H1 (cell line): ENCODE measurements around the gene FBLN5. TPM values are rescaled to one million over a fixed set of nuclear protein-coding genes. Genes with fewer than 3 reads are reported as not detected.

Source experiments
- CTCF ChIA-PET: fragments of 300-600 bp; sonication (Branson Sonifier 250); formaldehyde crosslinking; loops from one replicate; lab custom pipeline; 2021; ENCODE audit not compliant: partially characterized antibody; lab: Charles Lee
- POLR2A ChIA-PET: fragments of 300-600 bp; sonication (Branson Sonifier 250); formaldehyde crosslinking; loops from one replicate; lab custom pipeline; 2021; ENCODE audit warnings: inconsistent platforms; ENCODE audit not compliant: partially characterized antibody; lab: Charles Lee
- DNase-seq, 2 experiments: peaks; one replicate each; pipeline versions ENCODE4 v3.0.0 to v3.0.0-alpha.2; 2010 to 2022; ENCODE audit warnings: low spot score in 2 of 2, low read depth in 1 of 2, mixed read lengths in 1 of 2
- FAIRE-seq: peaks from 2 replicates; lab custom pipeline; 2011; peaks lifted over from hg19 to GRCh38; lab: Jason Lieb, UNC
- H2AFZ ChIP-seq: 2 replicates; pipeline ENCODE4 v1.8.1; 2012; ENCODE audit warnings: low read length, inconsistent platforms
- H2AK5ac ChIP-seq: 2 replicates; pipeline ENCODE4 v1.6.1; 2013; ENCODE audit warnings: low read depth, low read length
- H2BK120ac ChIP-seq: replicated peaks from 2 replicates; pipeline ENCODE3; 2013; ENCODE audit warnings: low read depth, low read length, inconsistent platforms
- H2BK12ac ChIP-seq: 2 replicates; pipeline ENCODE4 v1.6.1; 2013; ENCODE audit warnings: low read depth, low read length
- H2BK15ac ChIP-seq: 2 replicates; pipeline ENCODE4 v1.6.1; 2013; ENCODE audit warnings: low read length
- H2BK20ac ChIP-seq: 2 replicates; pipeline ENCODE4 v1.6.1; 2013; ENCODE audit warnings: low read length
- H2BK5ac ChIP-seq: 2 replicates; pipeline ENCODE4 v1.6.1; 2013; ENCODE audit warnings: low read depth, low read length
- H3K14ac ChIP-seq: 2 replicates; pipeline ENCODE4 v1.6.1; 2013; ENCODE audit warnings: inconsistent platforms; ENCODE audit not compliant: insufficient read length
- H3K18ac ChIP-seq: 2 replicates; pipeline ENCODE4 v1.6.1; 2013; ENCODE audit warnings: low read length; ENCODE audit errors: extremely low read depth
- H3K23ac ChIP-seq: 2 replicates; pipeline ENCODE4 v1.6.1; 2013; ENCODE audit warnings: inconsistent platforms; ENCODE audit not compliant: insufficient read length
- H3K23me2 ChIP-seq: 2 replicates; pipeline ENCODE4 v1.6.1; 2013; ENCODE audit warnings: low read depth, low read length
- H3K27ac ChIP-seq: 2 replicates; pipeline ENCODE4 v1.6.1; 2011; ENCODE audit warnings: low read depth, low read length, inconsistent platforms
- H3K27me3 ChIP-seq, 4 experiments: replicated peaks in 1 of 4; 1 replicate in 1 of 4; 2 replicates in 3 of 4; pipeline versions ENCODE4 v1.6.1 to v1.8.1; 2011 to 2013; ENCODE audit warnings: low read length in 3 of 4, mild to moderate bottlenecking in 3 of 4, inconsistent platforms in 2 of 4, mixed read lengths in 2 of 4, moderate library complexity in 1 of 4; ENCODE audit not compliant: control insufficient read depth in 3 of 4, insufficient read depth in 3 of 4; ENCODE audit errors: extremely low read depth in 1 of 4
- H3K36me3 ChIP-seq, 4 experiments: 2 replicates each; pipeline versions ENCODE4 v1.6.1 to v1.8.1; 2011 to 2013; ENCODE audit warnings: mild to moderate bottlenecking in 4 of 4, low read length in 3 of 4, moderate library complexity in 2 of 4, control low read depth in 1 of 4, inconsistent platforms in 1 of 4; ENCODE audit not compliant: insufficient read depth in 4 of 4, control insufficient read depth in 2 of 4
- H3K4ac ChIP-seq: replicated peaks from 2 replicates; pipeline ENCODE3; 2013; ENCODE audit warnings: low read length, low read depth, mixed read lengths, inconsistent platforms; ENCODE audit not compliant: insufficient read length
- H3K4me1 ChIP-seq, 4 experiments: replicated peaks in 1 of 4; 1 replicate in 1 of 4; 2 replicates in 3 of 4; pipeline versions ENCODE4 v1.6.1 to v1.8.1; 2011 to 2013; ENCODE audit warnings: low read length in 3 of 4, inconsistent platforms in 2 of 4, mixed read lengths in 1 of 4; ENCODE audit not compliant: insufficient read depth in 4 of 4, control insufficient read depth in 3 of 4
- H3K4me2 ChIP-seq, 2 experiments: 2 replicates each; pipeline versions ENCODE4 v1.6.1 to v1.8.1; 2011 to 2013; ENCODE audit warnings: low read depth in 2 of 2, low read length in 2 of 2, control low read depth in 1 of 2, inconsistent platforms in 1 of 2, mild to moderate bottlenecking in 1 of 2; ENCODE audit not compliant: insufficient read depth in 1 of 2
- H3K4me3 ChIP-seq, 4 experiments: fragments of 200-600, 300-600 bp in 1 of 4; sonication (generic), shearing (Covaris generic), sonication (Bioruptor Twin) in 1 of 4; 2 replicates each; pipeline versions ENCODE4 v1.5.1 to v1.8.1; 2011 to 2016; ENCODE audit warnings: low read length in 4 of 4, low read depth in 3 of 4, control low read depth in 2 of 4, inconsistent platforms in 2 of 4, mild to moderate bottlenecking in 2 of 4, mixed read lengths in 1 of 4, moderate library complexity in 1 of 4; ENCODE audit not compliant: insufficient read depth in 2 of 4; ENCODE audit errors: extremely low read depth in 1 of 4
- H3K56ac ChIP-seq: replicated peaks from 2 replicates; pipeline ENCODE3; 2013; ENCODE audit warnings: low read depth, mild to moderate bottlenecking, mixed read lengths, low read length, inconsistent platforms; ENCODE audit not compliant: insufficient read length
- H3K79me1 ChIP-seq: 2 replicates; pipeline ENCODE4 v1.6.1; 2013; ENCODE audit warnings: low read depth, low read length, control low read depth
- H3K79me2 ChIP-seq, 2 experiments: 2 replicates each; pipeline versions ENCODE4 v1.6.1 to v1.8.1; 2012 to 2013; ENCODE audit warnings: low read length in 2 of 2, mild to moderate bottlenecking in 2 of 2, inconsistent platforms in 1 of 2; ENCODE audit not compliant: insufficient read depth in 2 of 2, control insufficient read depth in 1 of 2
- H3K9ac ChIP-seq, 4 experiments: replicated peaks in 1 of 4; 1 replicate in 1 of 4; 2 replicates in 3 of 4; pipeline versions ENCODE4 v1.6.1 to v1.8.1; 2011 to 2013; ENCODE audit warnings: low read depth in 3 of 4, low read length in 3 of 4, control low read depth in 2 of 4, mild to moderate bottlenecking in 2 of 4, moderate library complexity in 2 of 4, inconsistent platforms in 1 of 4; ENCODE audit errors: extremely low read depth in 1 of 4
- H3K9me3 ChIP-seq, 2 experiments: 2 replicates each; pipeline versions ENCODE4 v1.6.1 to v1.8.1; 2012 to 2013; ENCODE audit warnings: mild to moderate bottlenecking in 2 of 2, moderate library complexity in 2 of 2, control low read depth in 1 of 2, inconsistent platforms in 1 of 2, low read depth in 1 of 2, low read length in 1 of 2, mixed read lengths in 1 of 2; ENCODE audit not compliant: insufficient read depth in 2 of 2
- H4K20me1 ChIP-seq, 2 experiments: replicated peaks in 1 of 2; 2 replicates each; pipeline versions ENCODE3 to v1.8.1; 2011 to 2013; ENCODE audit warnings: inconsistent platforms in 2 of 2, low read length in 2 of 2, mild to moderate bottlenecking in 1 of 2; ENCODE audit not compliant: insufficient read depth in 2 of 2, control insufficient read depth in 1 of 2
- H4K5ac ChIP-seq: 2 replicates; pipeline ENCODE4 v1.6.1; 2013; ENCODE audit warnings: low read length, low read depth, mixed read lengths, inconsistent platforms; ENCODE audit not compliant: insufficient read length
- H4K8ac ChIP-seq: 2 replicates; pipeline ENCODE4 v1.8.0; 2013; ENCODE audit warnings: mild to moderate bottlenecking, moderate library complexity, low read length, inconsistent platforms; ENCODE audit not compliant: insufficient read depth; ENCODE audit errors: extremely low read depth
- H4K91ac ChIP-seq: replicated peaks from 2 replicates; pipeline ENCODE3; 2013; ENCODE audit warnings: low read length, mixed read lengths, inconsistent platforms; ENCODE audit not compliant: insufficient read length
- RAD21 ChIP-seq, 2 experiments: IDR thresholded peaks in 1 of 2; conservative IDR thresholded peaks in 1 of 2; 2 replicates each; pipeline ENCODE4 v1.6.1; 2011; ENCODE audit warnings: low read depth in 2 of 2, low read length in 2 of 2, improper control_type of control experiment in 1 of 2, inconsistent platforms in 1 of 2, mild to moderate bottlenecking in 1 of 2, moderate library complexity in 1 of 2
- WGBS, 2 experiments: shearing (Covaris generic) in 1 of 2; methylation state at CpG; one replicate each; pipeline versions ENCODE4 v1.1.6 to v1.1.7; 2013 to 2015; ENCODE audit warnings: low lambda C conversion rate in 2 of 2, mixed read lengths in 2 of 2, inconsistent platforms in 1 of 2, low coverage in 1 of 2, missing lambda C conversion rate in 1 of 2; ENCODE audit not compliant: insufficient replicate concordance in 2 of 2, insufficient coverage in 1 of 2, insufficient read length in 1 of 2; ENCODE audit errors: extremely low coverage in 1 of 2, missing lambda C conversion rate in 1 of 2; 5-methylcytosine and 5-hydroxymethylcytosine counted together
- polyA plus RNA-seq, 7 experiments: library from polyadenylated mRNA; depleted of rRNA in 3 of 7; stranded (reverse) in 5 of 7; unstranded in 2 of 7; fragments of >200 nt in 5 of 7; fragments of 200-250 nt in 2 of 7; gene quantifications; 1 replicate in 5 of 7; 2 replicates in 1 of 7; 4 replicates in 1 of 7; pipeline versions ENCODE4 v1.2.1 to v1.2.3, GENCODE V29; 2011 to 2013; ENCODE audit warnings: missing spikeins in 2 of 7, mixed read lengths in 2 of 7
- total RNA-seq: library from RNA; stranded (reverse); fragmentation: NEBNext Ultra II Directional; extraction: Animal tissue kit (Norgen Biotek cat#: 25700); gene quantifications from 2 replicates; pipeline ENCODE4 v1.2.1, GENCODE V29; 2021

FBLN5 gene
- total and polyA plus RNA-seq, 2 of the 8 experiments (the other 6 are each of a cell fraction or from before 2014, with no cell fraction given): 0.88 to 3.5 TPM

DNA sequence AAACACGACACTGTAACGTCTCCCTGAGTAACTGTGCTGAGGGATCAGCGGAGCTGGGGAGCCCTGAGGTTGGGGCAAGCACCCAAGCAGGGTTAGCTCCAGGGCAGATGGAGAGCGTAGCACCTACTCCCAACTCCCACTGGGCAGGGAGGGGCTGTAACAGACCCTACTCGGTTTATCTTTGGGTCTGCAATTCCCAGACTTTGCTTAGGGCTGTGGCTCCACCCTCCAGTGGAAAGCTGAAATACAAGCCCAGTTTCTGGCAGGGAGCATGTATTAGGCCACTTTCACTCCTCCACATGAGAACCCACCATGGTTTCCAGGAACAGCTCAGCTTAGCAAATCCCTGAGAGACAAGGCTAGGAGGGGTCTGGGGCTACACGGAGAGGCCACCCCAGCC lies 62.8 kb downstream of the FBLN5 start:
- H3K9ac ChIP-seq: no peak overlapping the region
- H2BK20ac ChIP-seq: no peak overlapping the region
- ChIA-PET POLR2A (interaction anchor here (1.0 kb wide), 1 partner anchor 12 kb away, joined by 3 read pairs; no protein-coding TSS in a partner anchor), CTCF (interaction anchor here (0.8 to 2.1 kb wide), 9 partner anchors 8 to 235 kb away, joined by 3 to 10 read pairs (median 4); no protein-coding TSS in a partner anchor)
- no peaks in the 10 kb centered on the region for H4K20me1 ChIP-seq
- H2BK5ac ChIP-seq: no peak overlapping the region
- H3K36me3 ChIP-seq: no peaks in the 10 kb centered on the region
- no peak overlapping the region for H3K4ac ChIP-seq
- no peak overlapping the region for H2BK12ac ChIP-seq
- DNase-seq: no peak
- H4K5ac ChIP-seq: no peak overlapping the region
- no peaks in the 10 kb centered on the region; a peak in 1 of 7 replicates for H3K4me1 ChIP-seq
- H4K8ac ChIP-seq: no peak overlapping the region
- H3K9me3 ChIP-seq: no peaks in the 10 kb centered on the region
- H3K56ac ChIP-seq: no peak overlapping the region
- no peak overlapping the region for H2BK120ac ChIP-seq
- H3K14ac ChIP-seq: no peak overlapping the region
- no peak overlapping the region for H3K18ac ChIP-seq
- H2BK15ac ChIP-seq: no peak overlapping the region
- no peak overlapping the region for H3K27ac ChIP-seq
- no peaks in the 10 kb centered on the region for H3K79me1 ChIP-seq
- no peak for FAIRE-seq
- 75% methylated on average over 6 of the region's 6 CpGs; no CpG with 5 or more reads in 1 of the 2 experiments for WGBS, 2 experiments
- H3K4me2 ChIP-seq: no peak overlapping the region
- H3K4me3 ChIP-seq: no peak overlapping the region
- H2AK5ac ChIP-seq: no peak overlapping the region
- H3K23ac ChIP-seq: no peak overlapping the region
- H2AFZ ChIP-seq: peak overlapping the region; percentile 83; the same call in 1 of the 2 replicates
- H3K23me2 ChIP-seq: no peaks in the 10 kb centered on the region
- H3K27me3 ChIP-seq: no peaks in the 10 kb centered on the region
- H4K91ac ChIP-seq: no peak overlapping the region
- no peaks in the 10 kb centered on the region for H3K79me2 ChIP-seq
- peak; percentile 57 to 65 for TF ChIP-seq RAD21 (IDR thresholded peaks at IDR 0.05 in 1 of 2, conservative IDR thresholded peaks at IDR 0.05 in 1 of 2; ENCODE audit: low read depth in 2 of 2, low read length in 2 of 2)
